Sciatic nerve (tissue), 2 donors: Measurements from ENCODE around the gene PRMT6. TPM values are rescaled to one million over a fixed set of nuclear protein-coding genes. Genes with fewer than 3 reads are reported as not detected.
"Not testable (repeated sequence)": the region's sequence is repeated elsewhere in the genome, so short reads cannot be mapped to it uniquely, and the experiment has no call there.

ENCODE experiments used
- ATAC-seq: fragments of 200-7000 bp; cut with Tn5 transposase; one replicate; pipeline ENCODE4 v1.9.1; 2020; ENCODE audit warnings: mild to moderate bottlenecking, moderate library complexity
- DNase-seq: peaks from one replicate; pipeline ENCODE4 v3.0.0-alpha.2; 2020; ENCODE audit warnings: low spot score
- intact Hi-C: fragments of 100-400 bp; cut with DNase I; formaldehyde crosslinking; loops from one replicate; pipeline ENCODE4 v1.14.2; 2022
- total RNA-seq: library from RNA; stranded (reverse); fragmentation: NEBNext Ultra II Directional; extraction: Animal tissue kit (Norgen Biotek cat#: 25700); gene quantifications from one replicate; pipeline ENCODE4 v1.2.1, GENCODE V29; 2021
- donor health status: DM: no; HTN: no; CAD: no.
- donor health status: DM: no; HTN: no; CAD: no.

Gene PRMT6
- total RNA-seq, 1 donor from 2014 or later = 11.2 TPM

DNA sequence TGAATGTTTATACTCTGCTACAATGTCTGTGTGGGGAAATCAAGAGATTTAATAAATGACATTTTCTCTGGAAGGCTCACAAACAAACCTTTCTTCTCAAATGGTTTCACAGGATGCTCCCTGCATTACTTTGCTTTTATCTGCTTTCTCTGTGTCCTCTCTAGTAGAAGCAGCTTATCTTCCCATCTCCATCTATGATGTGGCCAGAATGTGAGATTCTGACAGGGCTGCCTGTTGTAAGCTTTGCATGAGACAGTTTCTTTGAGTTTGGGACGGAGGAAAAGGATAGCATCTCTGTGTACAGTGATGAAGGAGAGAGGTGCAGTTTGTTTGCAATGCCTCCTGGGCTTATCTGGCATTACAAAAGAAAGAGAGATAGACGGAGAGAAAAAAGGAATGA is 24.6 kb downstream of the PRMT6 start:
- intact Hi-C loops = no loop called here
- DNase-seq (no peak), ATAC-seq (no peak)

DNA sequence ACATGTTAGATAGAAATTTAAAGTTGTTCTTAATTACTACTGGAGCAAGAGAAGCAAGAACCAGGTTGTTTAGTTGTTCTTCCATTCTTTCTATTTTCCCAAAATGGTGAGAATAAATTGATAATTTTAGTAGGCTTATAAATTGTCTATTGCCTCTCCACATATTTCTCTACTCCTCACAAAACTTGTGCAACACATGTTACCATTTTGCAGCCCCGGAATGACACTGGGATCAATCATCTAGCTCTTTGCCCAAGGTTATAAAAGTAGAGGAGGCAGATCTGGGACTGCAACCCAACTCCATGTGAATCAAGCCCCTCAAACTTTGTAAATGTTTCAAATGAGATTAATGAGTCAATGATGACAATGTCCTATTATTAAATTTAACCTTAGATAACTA is 34.9 kb downstream of the PRMT6 start:
- intact Hi-C loops = no loop called here
- DNase-seq (no peak), ATAC-seq (no peak)

DNA sequence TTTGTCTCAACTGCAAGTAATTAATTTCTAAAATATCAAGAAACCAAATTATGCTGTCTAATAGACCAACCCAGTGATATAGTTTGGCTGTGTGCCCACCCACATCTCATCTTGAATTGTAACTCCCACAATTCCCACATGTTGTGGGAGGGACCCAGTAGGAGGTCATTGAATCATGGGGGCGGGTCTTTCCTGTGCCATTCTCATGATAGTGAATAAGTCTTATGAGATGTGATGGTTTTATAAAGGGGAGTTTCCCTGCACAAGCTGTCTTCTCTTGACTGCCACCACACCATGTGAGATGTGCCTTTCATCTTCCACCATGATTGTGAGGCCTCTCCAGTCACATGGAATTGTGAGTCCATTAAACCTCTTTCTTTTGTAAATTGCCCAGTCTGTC is 36.9 kb downstream of the PRMT6 start:
- ATAC-seq, DNase-seq, intact Hi-C loops: not testable (repeated sequence)

DNA sequence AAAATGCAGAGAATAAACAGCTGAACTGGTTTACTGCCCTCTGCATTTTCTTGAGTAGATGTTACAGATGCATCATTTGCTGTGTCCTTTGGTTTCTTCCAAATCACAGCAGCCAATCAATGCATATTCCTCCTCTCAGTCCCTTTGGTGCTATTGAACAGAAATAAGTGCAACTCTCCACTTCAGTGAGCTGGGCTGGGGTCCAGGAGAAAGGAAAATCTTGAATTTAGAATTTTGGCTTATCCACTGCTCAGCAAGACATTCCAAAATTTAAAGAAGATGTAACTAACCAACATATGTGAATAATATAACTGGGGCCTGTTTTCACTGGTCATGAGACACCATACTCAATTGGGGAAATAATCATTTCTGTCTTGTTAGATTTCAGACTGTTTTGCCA is 39.2 kb downstream of the PRMT6 start:
- ATAC-seq (no peak), DNase-seq (no peak)
- intact Hi-C loops = no loop called here

DNA sequence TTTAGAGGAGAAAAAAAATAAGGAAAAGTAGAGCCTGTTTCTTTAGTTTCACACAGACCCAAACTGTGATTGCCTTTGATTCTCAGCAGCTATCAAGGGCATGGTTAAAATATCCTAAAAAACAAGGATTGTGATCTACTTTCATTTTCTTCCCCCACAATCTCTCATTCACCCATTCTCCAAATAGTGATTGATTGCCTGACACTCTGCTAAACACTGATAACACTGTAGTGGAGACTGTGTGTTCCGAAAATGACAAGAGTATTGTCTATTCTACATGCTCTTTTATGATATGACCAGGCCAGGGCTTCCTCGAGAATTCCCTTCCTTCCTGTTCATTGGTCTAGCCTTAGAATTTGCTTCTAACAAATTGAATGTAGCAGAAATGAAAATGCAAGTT is 40.2 kb downstream of the PRMT6 start:
- ATAC-seq = no peak
- no peak for DNase-seq
- intact Hi-C loops = no loop called here

DNA sequence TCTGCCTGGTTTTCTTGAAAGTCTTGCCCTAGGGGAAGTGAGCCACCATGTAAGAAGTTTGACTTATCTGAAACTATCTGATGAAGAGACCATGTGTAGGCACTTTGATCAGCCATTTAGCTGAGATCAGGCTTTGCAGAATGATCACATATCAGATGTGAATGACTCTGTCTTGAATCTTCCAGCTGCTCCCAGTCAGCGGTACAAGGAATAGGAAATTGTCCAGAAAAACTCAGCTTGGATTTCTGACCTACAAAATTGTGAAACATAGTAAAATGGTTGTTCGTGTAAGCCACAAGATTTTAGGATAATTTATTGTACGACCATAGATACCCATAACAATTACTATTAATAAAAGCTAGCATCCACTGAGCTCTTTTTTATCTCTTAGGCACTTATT is 42.5 kb downstream of the PRMT6 start:
- no peak for ATAC-seq
- intact Hi-C loops = no loop called here
- no peak for DNase-seq

DNA sequence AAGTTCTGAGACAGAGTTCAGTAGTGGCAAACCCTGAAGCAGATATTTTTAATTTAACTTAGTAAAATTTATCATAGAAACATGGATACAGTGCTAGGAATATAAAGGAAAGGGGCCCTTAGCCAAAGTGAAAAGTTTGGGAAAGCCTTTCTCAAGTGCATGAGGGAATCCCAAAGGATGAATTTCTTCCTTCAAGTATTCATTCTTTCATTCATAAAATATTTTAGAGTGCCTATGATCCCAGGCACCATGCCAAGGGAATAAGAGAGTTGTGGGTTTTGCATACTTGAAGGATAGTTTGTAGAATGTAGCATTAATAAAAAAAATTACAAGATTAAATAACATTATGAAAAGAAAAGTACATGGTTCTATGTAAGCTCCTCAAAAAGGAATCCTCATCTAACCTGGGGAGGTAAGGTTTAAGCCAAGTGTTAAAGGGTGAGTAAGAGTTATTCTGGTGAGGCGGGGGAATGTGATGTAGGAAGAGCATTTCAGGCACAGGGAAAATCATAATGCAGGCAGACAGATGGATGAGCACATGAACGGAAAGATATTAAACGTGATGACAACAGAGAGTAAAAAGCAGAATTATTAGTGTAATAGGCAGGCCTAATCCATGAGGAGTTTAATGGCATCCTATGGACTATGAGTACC is 44.0 kb downstream of the PRMT6 start:
- no peak for ATAC-seq
- DNase-seq = no peak
- intact Hi-C loops = no loop called here

DNA sequence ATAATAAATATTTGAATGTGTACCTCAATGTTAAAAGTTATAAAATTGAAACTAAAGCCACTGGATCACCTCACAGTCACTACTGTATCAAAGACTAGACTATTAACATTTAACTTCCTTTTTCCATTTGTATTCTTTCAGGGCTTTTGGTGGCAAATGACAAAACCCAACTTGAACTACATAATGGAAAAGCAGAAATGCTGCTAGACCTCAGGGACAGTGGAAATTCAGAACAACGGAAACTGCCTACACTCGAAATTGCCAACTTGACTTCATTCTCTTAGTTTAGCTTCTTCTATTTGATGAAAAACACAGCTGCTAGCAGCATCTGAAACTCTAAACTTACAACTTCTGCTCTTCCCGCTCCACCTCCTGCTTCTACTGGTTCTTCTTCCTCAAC is 49.4 kb downstream of the PRMT6 start:
- DNase-seq (no peak), ATAC-seq (no peak)
- intact Hi-C loops = no loop called here

Other genes starting within 250 kb of the PRMT6 start
- gene NTNG1, start 84.4 kb downstream of the PRMT6 start, total RNA-seq = 8.2 TPM